Measurements from ENCODE around the gene THOC6. TPM values are rescaled to one million over a fixed set of nuclear protein-coding genes. Genes with fewer than 3 reads are reported as not detected.

The THOC6 gene
- total and polyA plus RNA-seq, 9 of the 15 experiments (the other 6 are each of a cell fraction or from before 2014, with no cell fraction given) = 2.5 to 65.4 (median 42.3) TPM

DNA sequence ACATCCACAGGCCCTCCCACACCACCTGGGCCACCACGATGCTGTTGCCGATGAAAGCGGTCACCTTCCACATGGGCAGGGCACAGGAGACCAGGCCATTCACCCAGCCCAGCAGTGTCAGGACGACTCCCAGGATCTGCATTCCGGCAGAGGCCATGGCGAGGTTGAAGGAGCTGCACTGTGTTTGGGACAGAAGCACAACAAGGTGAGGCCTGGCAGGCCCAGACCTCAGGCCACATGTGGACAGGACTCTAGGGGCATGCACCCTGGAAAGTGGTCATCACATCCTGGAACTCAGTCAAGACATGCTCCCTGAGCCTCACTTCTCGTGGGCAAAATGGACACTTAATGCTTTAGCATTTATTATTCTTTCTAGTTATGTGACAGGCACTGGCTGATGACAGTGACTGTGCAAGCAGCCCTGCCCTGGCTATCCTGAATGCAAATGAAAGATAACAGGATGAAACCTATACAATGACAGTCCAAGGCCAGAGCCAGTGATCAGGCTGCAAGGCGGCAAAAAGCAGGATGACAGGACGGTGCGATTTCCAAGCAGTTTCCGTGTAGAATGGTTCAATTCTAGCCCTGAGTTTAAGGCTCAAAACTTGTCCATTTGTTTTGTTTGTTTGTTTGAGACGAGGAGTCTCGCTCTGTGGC, 7.8 kb upstream of the THOC6 start:
- POLR2A ChIA-PET = interaction anchor here (0.6 to 0.9 kb wide), 2 partner anchors 9 to 22 kb away, joined by 3 read pairs; no protein-coding TSS in a partner anchor
- ATAC-seq = peak; percentile 32
- intact Hi-C loops (cut with micrococcal nuclease) = no loop called here
- TF ChIP-seq PRDM10 (IDR thresholded peaks at IDR 0.05; ENCODE audit: partially characterized antibody) (no peak), IRF2 (CRISPR knock-in tag; IDR thresholded peaks at IDR 0.05) (no peak), BMI1 (IDR thresholded peaks at IDR 0.05; ENCODE audit: low read length) (no peak), MEIS2 (IDR thresholded peaks at IDR 0.05; ENCODE audit: partially characterized antibody) (peak; percentile 72), USF1 (CRISPR knock-in tag; IDR thresholded peaks at IDR 0.05) (no peak), FOS (IDR thresholded peaks at IDR 0.05; ENCODE audit: extremely low read depth, insufficient read length) (no peak), JUN (IDR thresholded peaks at IDR 0.05; ENCODE audit: borderline replicate concordance, low read depth, low read length) (no peak), JUN (CRISPR knock-in tag; IDR thresholded peaks at IDR 0.05; ENCODE audit: borderline replicate concordance) (no peak), NR2C2 (CRISPR knock-in tag; IDR thresholded peaks at IDR 0.05) (no peak), NR2C2 (tag; IDR thresholded peaks at IDR 0.05) (no peak), ZFX (CRISPR knock-in tag; IDR thresholded peaks at IDR 0.05) (peak; percentile 30), SOX6 (IDR thresholded peaks at IDR 0.05) (peak; percentile 49; the same call in 1 of the 2 replicates)
- TF ChIP-seq, protein P1, sequence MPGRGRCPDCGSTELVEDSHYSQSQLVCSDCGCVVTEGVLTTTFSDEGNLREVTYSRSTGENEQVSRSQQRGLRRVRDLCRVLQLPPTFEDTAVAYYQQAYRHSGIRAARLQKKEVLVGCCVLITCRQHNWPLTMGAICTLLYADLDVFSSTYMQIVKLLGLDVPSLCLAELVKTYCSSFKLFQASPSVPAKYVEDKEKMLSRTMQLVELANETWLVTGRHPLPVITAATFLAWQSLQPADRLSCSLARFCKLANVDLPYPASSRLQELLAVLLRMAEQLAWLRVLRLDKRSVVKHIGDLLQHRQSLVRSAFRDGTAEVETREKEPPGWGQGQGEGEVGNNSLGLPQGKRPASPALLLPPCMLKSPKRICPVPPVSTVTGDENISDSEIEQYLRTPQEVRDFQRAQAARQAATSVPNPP (IDR thresholded peaks at IDR 0.05; ENCODE audit: borderline replicate concordance, insufficient read depth, insufficient read length) = no peak
- TF ChIP-seq, protein P2, sequence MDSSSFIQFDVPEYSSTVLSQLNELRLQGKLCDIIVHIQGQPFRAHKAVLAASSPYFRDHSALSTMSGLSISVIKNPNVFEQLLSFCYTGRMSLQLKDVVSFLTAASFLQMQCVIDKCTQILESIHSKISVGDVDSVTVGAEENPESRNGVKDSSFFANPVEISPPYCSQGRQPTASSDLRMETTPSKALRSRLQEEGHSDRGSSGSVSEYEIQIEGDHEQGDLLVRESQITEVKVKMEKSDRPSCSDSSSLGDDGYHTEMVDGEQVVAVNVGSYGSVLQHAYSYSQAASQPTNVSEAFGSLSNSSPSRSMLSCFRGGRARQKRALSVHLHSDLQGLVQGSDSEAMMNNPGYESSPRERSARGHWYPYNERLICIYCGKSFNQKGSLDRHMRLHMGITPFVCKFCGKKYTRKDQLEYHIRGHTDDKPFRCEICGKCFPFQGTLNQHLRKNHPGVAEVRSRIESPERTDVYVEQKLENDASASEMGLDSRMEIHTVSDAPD (CRISPR knock-in tag; IDR thresholded peaks at IDR 0.05) = no peak

More for the DNA sequence above, 7.8 kb upstream of the THOC6 start:
- Histone ChIP-seq H3K36me3 (ENCODE audit: control insufficient read depth, insufficient read depth, low read length) (no peaks in the 10 kb centered on the region), H3K27ac (ENCODE audit: extremely low read depth, low read depth, low read length) (peak overlapping the region; percentile 41), H3K4me2 (ENCODE audit: insufficient read depth, low read length) (peak overlapping the region; percentile 42), H2AFZ (ENCODE audit: low read depth, low read length) (peak overlapping the region; percentile 41; the same call in 1 of the 2 replicates), H3K4me3 (no peak overlapping the region), H3K9me3 (replicated peaks; ENCODE audit: control insufficient read depth, insufficient read depth, low read depth, low read length) (no peaks in the 10 kb centered on the region), H4K20me1 (replicated peaks; ENCODE audit: control insufficient read depth, insufficient read depth, low read length) (0 out of 2 replicates have a peak, but pooled peaks cover 4% of the 10 kb centered on the region), H3K27me3 (ENCODE audit: control insufficient read depth in 2 of 2, insufficient read depth in 2 of 2, low read length in 2 of 2) (no peaks in the 10 kb centered on the region), H3K9ac (ENCODE audit: insufficient read depth in 1 of 2, low read depth in 2 of 2, low read length in 2 of 2) (peak overlapping the region; percentile 5 to 87; a peak in 2 of 4 replicates), H3K4me1 (replicated peaks in 1 of 2; ENCODE audit: control insufficient read depth in 2 of 2, insufficient read depth in 2 of 2, low read length in 2 of 2) (peaks cover 23 to 87% of the 10 kb centered on the region in 2 experiments), H3K9me1 (ENCODE audit: control insufficient read depth, insufficient read depth, low read length) (peaks cover 3% of the 10 kb centered on the region), H3K79me2 (ENCODE audit: control insufficient read depth, insufficient read depth, low read length) (peaks cover 8% of the 10 kb centered on the region)
- no TSS peak for BruUV-seq (replicated peaks)
- in situ Hi-C loops (cut with MboI) = no loop called here
- FAIRE-seq (peak; percentile 90), DNase-seq (ENCODE audit: extremely low read depth in 1 of 4, low spot score in 3 of 4) (peak; percentile 37 to 79 (median 54))
- CTCF ChIA-PET (ENCODE audit: low intra/inter-chr PET ratio) = no interaction called here
- WGBS (ENCODE audit: insufficient coverage, low coverage, missing lambda C conversion rate) = 48% methylated on average over 13 of the region's 13 CpGs

Measured in K562 (cell line).